Activated T-helper 1 cell treated with anti-CD3 and anti-CD28 coated beads, Interleukin-2, amount 50 U/mL, for 16 hours (primary cell): ENCODE measurements around the gene DCTN3.

Experiments used
- DNase-seq, 2 donors: peaks; one replicate each; pipeline ENCODE4 v3.0.0-alpha.2; 2020; ENCODE audit warnings: low read depth in 1 of 2, low spot score in 1 of 2

Gene DCTN3

GRCh38 chr9:34624475-34625185 lies 4.3 kb upstream of the DCTN3 start:
- no peak for DNase-seq

- DNase-seq, result no peak
Observed at GRCh38 chr9:34623374-34624235, 3.3 kb upstream of the DCTN3 start.

GRCh38 chr9:34615132-34615531 lies 5.2 kb downstream of the DCTN3 start:
- DNase-seq, result no peak

GRCh38 chr9:34612788-34613390 lies 7.4 kb downstream of the DCTN3 start:
- peak; percentile 39 to 56 for DNase-seq

GRCh38 chr9:34611811-34612787 lies 8.2 kb downstream of the DCTN3 start, which contains the start of gene RPP25L:
RPP25L (minus strand) TSS chr9:34612097; CDS start chr9:34611296, 801 bp downstream.
- peak; percentile 60 to 74 for DNase-seq

GRCh38 chr9:34611251-34611810 lies 9.0 kb downstream of the DCTN3 start:
- DNase-seq, result no peak

GRCh38 chr9:34610434-34611206 lies 9.7 kb downstream of the DCTN3 start:
- no peak for DNase-seq

- no peak for DNase-seq
Observed at GRCh38 chr9:34607331-34607730, 13.0 kb downstream of the DCTN3 start.

- DNase-seq, result no peak
Observed at GRCh38 chr9:34606905-34607304, 13.4 kb downstream of the DCTN3 start.

- no peak for DNase-seq
Observed at GRCh38 chr9:34606190-34606589, 14.1 kb downstream of the DCTN3 start.

- peak; percentile 67 to 72 for DNase-seq
Observed at GRCh38 chr9:34603610-34604231, 16.6 kb downstream of the DCTN3 start.

- no peak for DNase-seq
Observed at GRCh38 chr9:34601937-34602573, 18.2 kb downstream of the DCTN3 start.

GRCh38 chr9:34600908-34601307 lies 19.4 kb downstream of the DCTN3 start:
- no peak for DNase-seq

GRCh38 chr9:34599546-34599945 lies 20.7 kb downstream of the DCTN3 start:
- DNase-seq, result no peak

- no peak for DNase-seq
Observed at GRCh38 chr9:34594177-34594576, 26.1 kb downstream of the DCTN3 start.

- DNase-seq, result no peak
Observed at GRCh38 chr9:34592895-34593601, 27.2 kb downstream of the DCTN3 start.

- no peak for DNase-seq
Observed at GRCh38 chr9:34591917-34592866, 28.1 kb downstream of the DCTN3 start.
